ENCODE measurements around the gene TRIM21. TPM values are rescaled to one million over a fixed set of nuclear protein-coding genes. Genes with fewer than 3 reads are reported as not detected.
"Not testable (repeated sequence)": the region's sequence is repeated elsewhere in the genome, so short reads cannot be mapped to it uniquely, and the experiment has no call there.

The TRIM21 gene
- total RNA-seq, 4 donors from 2014 or later: 1.6 to 9.0 (median 4.2) TPM

DNA sequence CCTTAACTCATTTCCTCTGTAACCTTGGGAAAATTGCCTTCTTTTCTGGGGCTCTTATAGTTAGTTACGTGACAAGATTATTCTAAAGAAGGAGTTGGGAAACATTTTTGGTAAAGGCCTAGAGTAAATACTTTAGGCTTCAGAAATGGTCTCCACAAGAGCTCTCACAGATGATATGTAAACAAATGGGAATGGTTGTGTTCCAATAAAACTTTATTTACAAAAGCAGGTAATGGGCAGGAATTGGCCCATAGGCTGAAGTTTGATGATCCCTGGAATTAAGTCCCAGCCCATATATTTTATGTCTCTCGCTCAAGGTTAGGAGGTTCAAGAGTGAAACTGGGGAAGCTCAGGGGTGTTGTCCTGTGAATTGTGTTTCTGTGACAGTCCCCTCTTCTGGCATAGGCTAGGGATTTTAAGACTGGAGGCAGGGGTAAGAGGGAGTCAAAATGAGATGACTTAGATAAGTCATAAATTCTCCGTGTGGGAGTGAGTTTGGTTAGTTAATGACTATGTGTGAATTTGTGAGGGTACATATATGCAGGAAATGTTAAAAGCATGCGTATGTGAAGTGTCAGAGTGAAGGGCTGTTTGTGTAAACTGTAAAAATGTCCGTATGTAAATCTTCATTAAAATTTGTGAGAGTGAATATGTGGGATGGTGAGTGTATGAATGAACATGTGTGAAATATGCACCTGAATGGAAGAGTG lies 17.9 kb downstream of the TRIM21 start:
- Histone ChIP-seq H3K4me3 (no peak overlapping the region), H3K27ac (no peak overlapping the region), H3K36me3 (no peaks in the 10 kb centered on the region), H3K27me3 (no peaks in the 10 kb centered on the region), H3K4me1 (no peaks in the 10 kb centered on the region), H3K9me3 (no peaks in the 10 kb centered on the region)
- intact Hi-C loops (cut with DNase I; ENCODE audit: low total_unique reads): no loop called here
- ATAC-seq (no peak), DNase-seq (no peak)
- no peak for TF ChIP-seq POLR2A (IDR thresholded peaks at IDR 0.05)
- TF ChIP-seq, protein P1, sequence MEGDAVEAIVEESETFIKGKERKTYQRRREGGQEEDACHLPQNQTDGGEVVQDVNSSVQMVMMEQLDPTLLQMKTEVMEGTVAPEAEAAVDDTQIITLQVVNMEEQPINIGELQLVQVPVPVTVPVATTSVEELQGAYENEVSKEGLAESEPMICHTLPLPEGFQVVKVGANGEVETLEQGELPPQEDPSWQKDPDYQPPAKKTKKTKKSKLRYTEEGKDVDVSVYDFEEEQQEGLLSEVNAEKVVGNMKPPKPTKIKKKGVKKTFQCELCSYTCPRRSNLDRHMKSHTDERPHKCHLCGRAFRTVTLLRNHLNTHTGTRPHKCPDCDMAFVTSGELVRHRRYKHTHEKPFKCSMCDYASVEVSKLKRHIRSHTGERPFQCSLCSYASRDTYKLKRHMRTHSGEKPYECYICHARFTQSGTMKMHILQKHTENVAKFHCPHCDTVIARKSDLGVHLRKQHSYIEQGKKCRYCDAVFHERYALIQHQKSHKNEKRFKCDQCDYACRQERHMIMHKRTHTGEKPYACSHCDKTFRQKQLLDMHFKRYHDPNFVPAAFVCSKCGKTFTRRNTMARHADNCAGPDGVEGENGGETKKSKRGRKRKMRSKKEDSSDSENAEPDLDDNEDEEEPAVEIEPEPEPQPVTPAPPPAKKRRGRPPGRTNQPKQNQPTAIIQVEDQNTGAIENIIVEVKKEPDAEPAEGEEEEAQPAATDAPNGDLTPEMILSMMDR (IDR thresholded peaks at IDR 0.05 in 4 of 5, conservative IDR thresholded peaks at IDR 0.05 in 1 of 5): no peak
- in situ Hi-C loops (cut with MboI; ENCODE audit: low sequenced_read_pairs in 4 of 4): no loop called here

DNA sequence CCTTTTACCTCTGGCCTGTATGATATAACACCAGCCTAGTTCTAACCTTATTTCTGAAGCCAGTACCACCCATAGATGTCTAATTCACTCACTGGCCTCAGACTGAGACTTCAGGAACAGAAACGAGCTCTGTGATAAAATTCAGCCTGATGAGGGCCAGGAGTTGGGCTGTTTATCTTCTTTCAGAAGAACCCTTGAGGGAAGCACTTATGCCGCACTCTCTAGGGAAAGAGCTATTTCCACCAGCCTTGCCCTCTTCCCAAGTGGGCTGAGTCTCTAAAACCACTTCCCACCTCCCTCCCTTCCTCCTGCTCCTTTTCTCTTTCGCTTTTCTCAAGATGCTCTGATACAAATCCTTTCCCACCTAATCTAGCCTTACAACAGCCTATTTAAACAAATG lies 23.3 kb downstream of the TRIM21 start:
- Histone ChIP-seq H3K27ac (no peak overlapping the region), H3K4me3 (no peak overlapping the region), H3K27me3 (no peaks in the 10 kb centered on the region), H3K4me1 (no peaks in the 10 kb centered on the region), H3K9me3 (no peaks in the 10 kb centered on the region), H3K36me3 (no peaks in the 10 kb centered on the region)
- ATAC-seq: no peak
- no peak for DNase-seq
- intact Hi-C loops (cut with DNase I; ENCODE audit: low total_unique reads) (no loop called here), in situ Hi-C loops (cut with MboI; ENCODE audit: low sequenced_read_pairs in 4 of 4) (no loop called here)
- no peak for TF ChIP-seq POLR2A (IDR thresholded peaks at IDR 0.05)
- TF ChIP-seq, protein P1 (IDR thresholded peaks at IDR 0.05 in 4 of 5, conservative IDR thresholded peaks at IDR 0.05 in 1 of 5): no peak

DNA sequence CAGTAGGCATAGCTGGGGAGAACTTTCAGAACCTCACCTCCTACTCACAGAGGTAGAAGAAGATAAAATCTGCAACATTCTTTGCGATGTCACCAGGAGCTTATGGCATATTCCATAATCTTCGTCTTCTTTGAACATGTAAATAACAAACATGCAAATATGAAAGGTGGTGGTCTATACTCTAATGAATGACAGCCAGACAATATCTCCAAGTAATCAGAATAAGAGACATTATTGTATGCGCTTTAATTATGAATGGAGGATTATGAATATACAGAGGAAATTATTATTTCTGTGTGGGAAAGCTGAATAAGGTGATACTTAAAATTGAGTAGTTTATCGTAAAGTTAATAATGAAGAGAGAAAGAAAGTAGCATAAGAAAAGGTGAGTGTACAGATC lies 25.2 kb downstream of the TRIM21 start, which contains the start of gene OR52B4:
TSS of gene OR52B4 (minus strand) at position 101 of the 400 bp plus-strand sequence. CDS start at position 10, 91 bp downstream.
- DNase-seq: no peak
- H3K4me1 ChIP-seq: no peaks in the 10 kb centered on the region
- no peak within 1 kb of the TSS for H3K4me3 ChIP-seq
- no peak for TF ChIP-seq POLR2A (IDR thresholded peaks at IDR 0.05)
- TF ChIP-seq, protein P1 (IDR thresholded peaks at IDR 0.05 in 4 of 5, conservative IDR thresholded peaks at IDR 0.05 in 1 of 5): no peak
- no peak within 1 kb of the TSS for H3K27ac ChIP-seq
- intact Hi-C loops (cut with DNase I; ENCODE audit: low total_unique reads) (no loop called here), in situ Hi-C loops (cut with MboI; ENCODE audit: low sequenced_read_pairs in 4 of 4) (no loop called here)
- no peak for ATAC-seq
- H3K36me3 ChIP-seq: no peaks in the 10 kb centered on the region
- H3K9me3 ChIP-seq: no peaks in the 10 kb centered on the region
- no peaks in the 10 kb centered on the region for H3K27me3 ChIP-seq

DNA sequence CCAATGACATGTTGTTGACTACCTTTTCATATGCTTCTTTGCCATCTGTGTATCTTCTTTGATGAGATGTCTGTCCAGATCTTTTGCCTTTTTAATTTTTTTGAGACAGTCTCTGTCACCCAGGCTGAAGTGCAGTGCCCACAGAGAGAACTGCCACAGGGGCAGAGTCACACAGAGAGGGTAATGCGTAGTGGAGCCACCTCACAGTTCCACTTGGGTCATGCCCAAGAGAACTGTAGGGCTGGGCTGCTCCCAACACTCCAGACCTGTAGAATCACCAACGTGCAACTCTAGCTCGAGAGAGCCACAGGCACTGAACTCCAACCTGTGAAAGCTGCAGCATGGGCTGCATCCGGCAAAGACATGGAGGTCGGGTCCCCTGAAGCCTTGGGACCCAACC lies 45.4 kb downstream of the TRIM21 start:
- H3K4me3 ChIP-seq; H3K27ac ChIP-seq; intact Hi-C loops (cut with DNase I; ENCODE audit: low total_unique reads); in situ Hi-C loops (cut with MboI; ENCODE audit: low sequenced_read_pairs in 4 of 4); H3K36me3 ChIP-seq; ATAC-seq; H3K9me3 ChIP-seq; H3K27me3 ChIP-seq; DNase-seq; H3K4me1 ChIP-seq: not testable (repeated sequence)

DNA sequence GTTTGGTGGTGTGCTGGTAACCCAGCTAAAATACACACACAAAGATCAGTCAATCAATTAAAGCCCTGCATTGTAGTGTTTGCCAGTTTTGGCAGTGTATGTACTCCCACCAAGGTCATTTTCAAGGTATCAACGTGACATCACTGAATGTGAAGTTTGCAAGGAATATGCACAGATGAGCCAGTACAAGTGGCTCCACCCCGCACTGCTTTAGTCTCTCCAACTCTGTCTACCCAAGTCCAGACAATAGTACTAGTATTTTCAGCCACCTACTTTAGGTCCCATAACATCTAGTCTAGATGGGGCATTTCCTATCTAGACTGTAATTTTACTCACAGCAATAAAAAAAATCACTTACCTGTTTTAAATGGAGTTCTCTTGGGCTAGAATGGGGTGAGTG lies 48.1 kb downstream of the TRIM21 start:
- H3K4me1 ChIP-seq; H3K4me3 ChIP-seq; intact Hi-C loops (cut with DNase I; ENCODE audit: low total_unique reads); H3K27me3 ChIP-seq; DNase-seq; H3K36me3 ChIP-seq; in situ Hi-C loops (cut with MboI; ENCODE audit: low sequenced_read_pairs in 4 of 4); H3K27ac ChIP-seq; ATAC-seq; H3K9me3 ChIP-seq: not testable (repeated sequence)

Other genes starting within 250 kb of the TRIM21 start
- gene OR52B4, start 25.3 kb downstream of the TRIM21 start, total RNA-seq: not detected
- gene OR52K2, start 55.6 kb upstream of the TRIM21 start, total RNA-seq: not detected
- not detected for gene OR52K1, start 88.9 kb upstream of the TRIM21 start, total RNA-seq
- not detected for gene OR52M1, start 151.5 kb upstream of the TRIM21 start, total RNA-seq
- gene OR52I2, start 188.0 kb upstream of the TRIM21 start, total RNA-seq: not detected
- not detected for gene OR52I1, start 200.3 kb upstream of the TRIM21 start, total RNA-seq
- gene TRIM68, start 214.5 kb upstream of the TRIM21 start, total RNA-seq: 1 to 10 TPM; 5.8 to 6.3 (median 6.0) TPM
- not detected for gene OR51D1, start 243.8 kb upstream of the TRIM21 start, total RNA-seq

All from gastrocnemius medialis (tissue), 4 donors.